PC-3 (cell line): Measurements from ENCODE around the gene VPS50. TPM values are rescaled to one million over a fixed set of nuclear protein-coding genes. Genes with fewer than 3 reads are reported as not detected.

Experiments used
- ATAC-seq: fragments of 200-7000 bp; cut with Tn5 transposase; 2 replicates; pipeline ENCODE4 v1.9.1; 2020; ENCODE audit warnings: mild to moderate bottlenecking, moderate library complexity
- BruUV-seq: library from RNA; stranded (reverse); fragments of 400-500 nt; replicated peaks from 2 replicates; lab custom pipeline; 2021; lab: Mats Ljungman, UMichigan
- CTCF ChIA-PET: fragments of 300-600 bp; sonication (Branson Sonifier 250); formaldehyde crosslinking; loops from one replicate; lab custom pipeline; 2022; ENCODE audit warnings: antibody characterized with exemption; lab: Charles Lee
- POLR2A ChIA-PET: fragments of 300-600 bp; sonication (Branson Sonifier 250); formaldehyde crosslinking; loops from one replicate; lab custom pipeline; 2022; ENCODE audit warnings: antibody characterized with exemption; ENCODE audit not compliant: unreplicated experiment; lab: Charles Lee
- DNase-seq: peaks from one replicate; pipeline ENCODE4 v3.0.0-alpha.2; 2015
- H2AFZ ChIP-seq: fragments of 300-600 bp; sonication (generic); 2 replicates; pipeline ENCODE4 v1.6.0; 2016; ENCODE audit warnings: antibody characterized with exemption, low read length
- H3F3A ChIP-seq: fragments of 300-600 bp; sonication (generic); one replicate; pipeline ENCODE4 v1.6.0; 2017; ENCODE audit warnings: antibody characterized with exemption, low read length, control low read depth, mild to moderate bottlenecking; ENCODE audit not compliant: unreplicated experiment
- H3K27ac ChIP-seq: fragments of 300-600 bp; sonication (generic); 2 replicates; pipeline ENCODE4 v1.5.1; 2016; ENCODE audit warnings: mild to moderate bottlenecking, low read length
- H3K27me3 ChIP-seq: fragments of 300-600 bp; sonication (generic); 2 replicates; pipeline ENCODE4 v1.6.1; 2016; ENCODE audit warnings: low read length, mixed read lengths
- H3K36me3 ChIP-seq: fragments of 300-600 bp; sonication (generic); 2 replicates; pipeline ENCODE4 v1.6.1; 2016; ENCODE audit warnings: low read depth, mixed run types, low read length, mixed read lengths
- H3K4me1 ChIP-seq: fragments of 300-600 bp; sonication (generic); 2 replicates; pipeline ENCODE4 v1.5.1; 2016; ENCODE audit warnings: low read length; ENCODE audit not compliant: insufficient read depth
- H3K4me2 ChIP-seq: fragments of 300-600 bp; sonication (generic); 2 replicates; pipeline ENCODE4 v1.6.0; 2016; ENCODE audit warnings: low read length
- H3K4me3 ChIP-seq: fragments of 300-600 bp; sonication (generic); 2 replicates; pipeline ENCODE4 v1.5.1; 2016; ENCODE audit warnings: mild to moderate bottlenecking, low read length, mixed read lengths
- H3K79me2 ChIP-seq: fragments of 300-600 bp; sonication (generic); 2 replicates; pipeline ENCODE4 v1.6.1; 2017; ENCODE audit warnings: low read length, mixed read lengths
- H3K9ac ChIP-seq: fragments of 300-600 bp; sonication (generic); 2 replicates; pipeline ENCODE4 v1.6.0; 2016; ENCODE audit warnings: mild to moderate bottlenecking, low read length
- H3K9me2 ChIP-seq: fragments of 300-600 bp; sonication (generic); replicated peaks from 2 replicates; pipeline ENCODE4 v1.6.1; 2016; ENCODE audit warnings: mixed run types, low read length, mixed read lengths
- H3K9me3 ChIP-seq: fragments of 300-600 bp; sonication (generic); 2 replicates; pipeline ENCODE4 v1.6.1; 2016; ENCODE audit warnings: low read length, mixed read lengths
- H4K20me1 ChIP-seq: fragments of 300-600 bp; sonication (generic); 2 replicates; pipeline ENCODE4 v1.6.1; 2016; ENCODE audit warnings: low read length, mixed read lengths
- EZH2 ChIP-seq: fragments of 300-600 bp; sonication (generic); IDR thresholded peaks from one replicate; pipeline ENCODE4 v1.6.1; 2017; ENCODE audit warnings: antibody characterized with exemption, mild to moderate bottlenecking, low read length; ENCODE audit not compliant: unreplicated experiment
- EZH2phosphoT487 ChIP-seq: fragments of 300-600 bp; sonication (generic); IDR thresholded peaks from 2 replicates; pipeline ENCODE4 v1.6.1; 2018; ENCODE audit warnings: mild to moderate bottlenecking, antibody characterized with exemption, low read length, borderline replicate concordance
- intact Hi-C: fragments of 100-400 bp; cut with micrococcal nuclease; formaldehyde crosslinking; loops from 2 replicates; pipeline ENCODE4 v1.9.0; 2023
- total RNA-seq: library from RNA; depleted of rRNA; stranded (reverse); fragments of >200 nt; gene quantifications from 2 replicates; pipeline ENCODE4 v1.2.3, GENCODE V29; 2014
- TF ChIP-seq, protein P1 (sequence below): fragments of 300-600 bp; sonication (generic); conservative IDR thresholded peaks from 2 replicates; pipeline ENCODE4 v1.5.1; 2017; ENCODE audit warnings: antibody characterized with exemption, low read depth, mild to moderate bottlenecking, low read length

VPS50 gene
- total RNA-seq, 1 experiment from 2014 or later, result 16.7 TPM

DNA sequence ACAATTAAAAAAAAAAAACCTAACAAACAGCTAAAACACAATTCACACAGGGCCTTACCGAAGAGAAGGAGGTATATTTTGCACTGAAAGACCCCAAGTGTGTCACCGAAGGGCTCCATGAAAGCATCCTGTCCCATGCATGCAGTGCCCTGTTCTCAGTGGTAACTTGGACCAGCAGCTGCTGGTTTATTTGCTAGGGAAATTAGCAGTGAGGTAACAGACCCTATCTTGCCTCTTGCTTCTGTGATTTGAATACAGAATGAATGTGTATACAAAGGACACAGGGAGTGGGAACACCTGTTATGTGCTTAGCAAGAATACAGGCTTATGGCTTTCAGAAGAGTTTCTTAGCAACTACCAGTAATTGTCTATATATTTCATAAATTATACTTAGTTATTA, 5.9 kb upstream of the VPS50 start, which contains the start of gene HEPACAM2:
Gene HEPACAM2 (minus strand): TSS at position 160 of the 400 bp plus-strand sequence.
- CTCF ChIA-PET, result interaction anchor here (0.6 kb wide), 1 partner anchor 217 kb away, joined by 3 read pairs; no protein-coding TSS in a partner anchor
- Histone ChIP-seq H3K4me3 (no peak within 1 kb of the TSS), H3K9me3 (no peaks in the 10 kb centered on the region), H3K27me3 (no peaks in the 10 kb centered on the region), H3K4me2 (no peak within 1 kb of the TSS), H3K36me3 (no peaks in the 10 kb centered on the region), H3K79me2 (no peaks in the 10 kb centered on the region), H3K4me1 (peaks cover 14% of the 10 kb centered on the region; the same call in 1 of the 2 replicates), H3K9ac (no peak within 1 kb of the TSS), H3K27ac (no peak within 1 kb of the TSS), H3F3A (no peaks in the 10 kb centered on the region), H4K20me1 (no peaks in the 10 kb centered on the region), H3K9me2 (no peaks in the 10 kb centered on the region), H2AFZ (no peak within 1 kb of the TSS)
- no TSS peak for BruUV-seq
- POLR2A ChIA-PET, result no interaction called here
- ATAC-seq (no peak), DNase-seq (no peak)
- intact Hi-C loops, result loop anchor here (2.0 kb wide), 1 partner anchor 38 kb away; no protein-coding TSS in a partner anchor
- no peak for TF ChIP-seq EZH2phosphoT487
- TF ChIP-seq EZH2, result no peak
- TF ChIP-seq, protein P1, sequence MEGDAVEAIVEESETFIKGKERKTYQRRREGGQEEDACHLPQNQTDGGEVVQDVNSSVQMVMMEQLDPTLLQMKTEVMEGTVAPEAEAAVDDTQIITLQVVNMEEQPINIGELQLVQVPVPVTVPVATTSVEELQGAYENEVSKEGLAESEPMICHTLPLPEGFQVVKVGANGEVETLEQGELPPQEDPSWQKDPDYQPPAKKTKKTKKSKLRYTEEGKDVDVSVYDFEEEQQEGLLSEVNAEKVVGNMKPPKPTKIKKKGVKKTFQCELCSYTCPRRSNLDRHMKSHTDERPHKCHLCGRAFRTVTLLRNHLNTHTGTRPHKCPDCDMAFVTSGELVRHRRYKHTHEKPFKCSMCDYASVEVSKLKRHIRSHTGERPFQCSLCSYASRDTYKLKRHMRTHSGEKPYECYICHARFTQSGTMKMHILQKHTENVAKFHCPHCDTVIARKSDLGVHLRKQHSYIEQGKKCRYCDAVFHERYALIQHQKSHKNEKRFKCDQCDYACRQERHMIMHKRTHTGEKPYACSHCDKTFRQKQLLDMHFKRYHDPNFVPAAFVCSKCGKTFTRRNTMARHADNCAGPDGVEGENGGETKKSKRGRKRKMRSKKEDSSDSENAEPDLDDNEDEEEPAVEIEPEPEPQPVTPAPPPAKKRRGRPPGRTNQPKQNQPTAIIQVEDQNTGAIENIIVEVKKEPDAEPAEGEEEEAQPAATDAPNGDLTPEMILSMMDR, result no peak

DNA sequence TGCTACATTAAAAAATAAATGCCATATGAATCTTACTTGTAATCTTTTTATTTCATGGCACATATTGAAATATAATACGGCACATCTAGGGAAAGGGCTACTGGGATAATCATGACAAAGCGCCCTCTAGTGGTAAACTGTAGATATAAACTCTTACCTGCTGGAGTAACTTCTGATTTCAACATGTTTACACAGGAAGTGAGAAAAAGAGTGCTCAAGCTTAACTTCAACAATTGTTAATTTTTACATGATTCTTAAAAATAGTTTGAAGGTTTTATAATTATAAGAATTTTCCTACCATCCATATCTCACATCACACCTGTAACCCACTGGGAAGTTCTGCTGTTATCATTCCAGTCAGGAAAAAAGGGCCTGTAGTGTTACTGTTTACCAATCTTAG, 3.9 kb upstream of the VPS50 start:
- CTCF ChIA-PET, result interaction anchor here (0.6 to 1.6 kb wide), 2 partner anchors 49 to 678 kb away, joined by 3 to 6 read pairs; no protein-coding TSS in a partner anchor
- BruUV-seq, result no TSS peak

More for the DNA sequence above, 3.9 kb upstream of the VPS50 start:
- H4K20me1 ChIP-seq, result no peaks in the 10 kb centered on the region
- H3K27me3 ChIP-seq, result no peaks in the 10 kb centered on the region
- ATAC-seq, result peak; percentile 8; the same call in 1 of the 2 replicates
- DNase-seq, result peak; percentile 81
- H3K9ac ChIP-seq, result no peak overlapping the region
- no peak overlapping the region for H3K27ac ChIP-seq
- peak overlapping the region; percentile 29 for H3K4me2 ChIP-seq
- no peaks in the 10 kb centered on the region for H3K36me3 ChIP-seq
- no peaks in the 10 kb centered on the region for H3K9me3 ChIP-seq
- no peaks in the 10 kb centered on the region for H3F3A ChIP-seq
- no peak overlapping the region for H3K4me3 ChIP-seq
- H2AFZ ChIP-seq, result no peak overlapping the region
- TF ChIP-seq, protein P1, result peak; percentile 81
- TF ChIP-seq EZH2, result no peak
- H3K4me1 ChIP-seq, result peaks cover 22% of the 10 kb centered on the region
- no peaks in the 10 kb centered on the region for H3K9me2 ChIP-seq
- intact Hi-C loops, result loop anchor here (1.0 to 2.0 kb wide), 5 partner anchors 19 to 136 kb away; no protein-coding TSS in a partner anchor
- peaks cover 11% of the 10 kb centered on the region for H3K79me2 ChIP-seq
- POLR2A ChIA-PET, result no interaction called here
